GM13977 (cell line): Measurements from ENCODE around the gene SGPL1.
A peak's percentile ranks its signal among the peaks of the same experiment; 100 is the strongest.

Experiments
- DNase-seq: peaks from one replicate; pipeline ENCODE4 v3.0.0; 2012; ENCODE audit warnings: low spot score
- CTCF ChIP-seq: IDR thresholded peaks from 2 replicates; pipeline ENCODE4 v1.5.1; 2012; ENCODE audit warnings: mild to moderate bottlenecking, control low read depth; ENCODE audit not compliant: insufficient read depth; ENCODE audit errors: extremely low read depth, missing control alignments
- in situ Hi-C: fragments of 300-500 bp; cut with MboI; formaldehyde crosslinking; loops from one replicate; pipeline ENCODE4 v1.12.0; 2022; ENCODE audit warnings: low sequenced_read_pairs, low pct_unique_long_range_greater_than_20kb, mixed read lengths, inconsistent platforms; ENCODE audit not compliant: unreplicated experiment

SGPL1 gene

GRCh38 chr10:70921285-70921684 is 105.5 kb downstream of the SGPL1 start:
- in situ Hi-C loops: loop anchor here (10.0 kb wide), 1 partner anchor 284 kb away; no protein-coding TSS in a partner anchor
- DNase-seq: no peak
- TF ChIP-seq CTCF: no peak

- no peak for DNase-seq
- TF ChIP-seq CTCF: no peak
- in situ Hi-C loops: loop anchor here (10.0 kb wide), 1 partner anchor 281 kb away; no protein-coding TSS in a partner anchor
These were observed 107.9 kb downstream of the SGPL1 start for GRCh38 chr10:70923696-70924095.

DNA sequence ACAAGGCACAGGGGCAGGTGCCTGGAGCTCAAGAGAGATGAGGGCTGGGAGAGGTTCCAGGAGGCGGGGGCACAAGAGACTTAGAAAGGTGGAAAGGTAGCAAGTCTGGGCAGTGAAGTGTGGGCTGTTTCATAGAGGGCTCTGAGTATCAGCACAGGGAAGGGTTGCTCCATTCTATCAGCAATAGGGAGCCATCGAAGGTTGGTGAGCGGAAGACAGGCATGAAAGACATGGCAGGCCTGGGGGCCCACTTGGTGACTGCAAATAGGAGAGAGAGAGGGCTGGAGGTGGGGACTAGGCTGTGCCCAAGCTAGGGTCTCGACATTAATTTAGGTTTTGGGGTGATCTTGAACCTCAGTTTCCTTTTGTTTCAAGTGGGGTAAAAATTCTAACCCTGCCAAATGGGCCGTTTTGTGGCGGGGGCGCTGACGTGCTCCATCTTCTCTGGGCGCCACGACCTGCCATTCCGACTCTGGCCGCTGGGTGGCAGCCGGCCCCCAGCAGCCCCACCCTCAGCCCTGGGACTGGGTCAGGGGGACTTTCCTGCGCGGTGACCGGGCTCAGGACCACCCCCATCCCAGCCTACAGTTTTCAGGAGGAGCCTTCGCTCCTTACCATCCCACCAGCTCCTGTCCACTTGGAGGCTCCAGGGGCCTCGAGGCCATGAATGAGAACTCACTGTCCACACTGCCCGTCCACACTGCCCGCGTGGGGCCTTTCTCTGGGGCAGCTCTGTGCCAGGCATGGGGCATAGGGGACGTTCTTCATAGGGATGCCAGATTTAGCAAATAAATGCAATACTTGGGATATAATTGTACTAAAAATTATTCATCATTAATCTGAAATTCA is 109.9 kb downstream of the SGPL1 start:
- TF ChIP-seq CTCF: peak; percentile 93
- in situ Hi-C loops: loop anchor here (10.0 kb wide), 1 partner anchor 279 kb away; no protein-coding TSS in a partner anchor
- DNase-seq: peak; percentile 81

DNA sequence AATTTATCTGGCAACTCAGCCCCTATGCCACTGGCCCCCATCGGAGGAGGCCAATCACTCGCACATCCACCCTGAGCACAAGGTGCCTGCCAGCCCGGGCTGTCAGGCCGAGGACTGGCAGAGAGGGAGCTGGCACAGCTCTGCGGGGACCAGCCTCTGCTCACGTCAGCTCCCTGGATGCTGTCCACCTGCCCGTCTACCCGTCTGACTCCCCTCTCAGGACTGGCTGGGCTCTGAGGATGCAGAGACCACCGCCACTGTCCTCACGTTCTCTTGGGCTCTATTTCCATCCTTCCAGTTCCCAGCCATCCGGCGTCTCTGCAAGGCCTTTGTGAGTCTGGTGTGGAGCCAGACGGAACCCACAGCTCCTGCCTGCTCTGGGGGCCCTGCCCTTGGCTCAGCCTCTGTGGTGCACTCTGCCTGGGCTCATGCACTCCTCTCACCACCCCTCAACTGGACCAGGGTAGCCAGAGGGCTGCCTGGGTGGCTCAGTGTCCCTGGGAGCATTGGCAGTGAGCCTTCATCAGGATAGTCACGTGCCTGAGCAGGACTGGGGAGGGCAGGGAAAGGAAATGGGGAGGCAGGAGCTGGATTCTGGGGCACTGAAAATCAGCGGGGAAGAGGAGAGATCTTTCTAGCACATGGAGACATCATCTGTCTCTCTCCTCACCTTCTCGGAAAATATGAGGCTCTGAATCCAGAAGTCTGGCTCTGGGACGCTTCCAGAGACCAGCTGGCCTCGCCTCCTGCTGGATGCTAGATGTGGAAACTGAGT is 110.7 kb downstream of the SGPL1 start:
- no peak for TF ChIP-seq CTCF
- no peak for DNase-seq
- in situ Hi-C loops: loop anchor here (10.0 kb wide), 1 partner anchor 278 kb away; no protein-coding TSS in a partner anchor

DNA sequence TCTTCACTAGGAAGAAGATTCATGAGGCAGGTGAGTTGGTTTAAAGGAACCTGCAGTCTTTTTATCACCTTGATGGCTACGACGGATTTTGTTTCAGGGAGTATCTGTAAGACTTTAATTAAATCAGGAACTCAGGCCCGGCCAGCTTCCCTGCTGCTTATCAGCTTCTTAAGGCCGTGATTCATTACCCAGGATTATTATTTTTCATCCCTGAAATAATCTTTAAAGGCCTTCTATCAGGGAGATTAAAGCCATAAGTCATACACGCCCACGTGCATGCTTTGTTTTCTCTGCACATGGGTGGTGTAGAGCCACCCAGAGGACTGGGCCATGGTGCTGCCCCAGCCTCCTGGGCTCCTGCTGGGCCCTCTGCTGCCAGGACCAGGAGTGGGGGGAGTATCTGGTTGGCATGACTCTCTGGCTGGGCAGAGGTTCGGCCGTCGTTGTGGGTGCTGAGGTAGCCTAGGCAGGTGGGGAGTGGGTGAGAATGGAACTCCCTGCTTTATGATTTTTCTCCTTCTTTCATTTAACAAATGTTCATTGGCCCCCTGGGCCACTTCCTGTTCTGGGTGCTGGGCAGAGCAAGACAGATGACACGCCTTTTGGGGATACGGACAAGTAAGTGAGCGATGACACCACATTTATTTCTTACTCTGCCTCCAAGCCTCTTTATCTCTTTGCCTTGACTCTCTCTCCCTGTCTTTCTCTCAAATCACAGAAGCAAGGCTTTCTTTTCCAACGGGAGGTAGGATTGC is 111.6 kb downstream of the SGPL1 start:
- in situ Hi-C loops: loop anchor here (10.0 kb wide), 1 partner anchor 277 kb away; no protein-coding TSS in a partner anchor
- no peak for TF ChIP-seq CTCF
- no peak for DNase-seq

GRCh38 chr10:70928140-70928539 is 112.4 kb downstream of the SGPL1 start:
- no peak for DNase-seq
- in situ Hi-C loops: loop anchor here (10.0 kb wide), 1 partner anchor 277 kb away; no protein-coding TSS in a partner anchor
- no peak for TF ChIP-seq CTCF
